Sigmoid colon (tissue), 7 donors: ENCODE data around the gene TEP1. TPM values are rescaled to one million over a fixed set of nuclear protein-coding genes. Genes with fewer than 3 reads are reported as not detected.

Source experiments
- DNase-seq: peaks from one replicate; pipeline ENCODE4 v3.0.0-alpha.2; 2019
- H3K27ac ChIP-seq, 4 donors: fragments of 200-600 bp; sonication (generic); one replicate each; pipeline ENCODE4 v1.5.1; 2016 to 2019; ENCODE audit warnings: mild to moderate bottlenecking in 1 of 4
- H3K27me3 ChIP-seq, 3 donors: fragments of 200-600 bp; sonication (generic); one replicate each; pipeline ENCODE4 v1.5.1; 2019; ENCODE audit warnings: mild to moderate bottlenecking in 1 of 3
- H3K36me3 ChIP-seq, 4 donors: fragments of 200-600 bp; sonication (generic); one replicate each; pipeline ENCODE4 v1.5.1; 2016 to 2019
- H3K4me1 ChIP-seq, 4 donors: fragments of 200-600 bp; sonication (generic); one replicate each; pipeline ENCODE4 v1.5.1; 2017 to 2019
- H3K4me3 ChIP-seq, 4 donors: fragments of 200-600 bp; sonication (generic); one replicate each; pipeline ENCODE4 v1.5.1; 2017 to 2019; ENCODE audit warnings: mild to moderate bottlenecking in 2 of 4, moderate library complexity in 1 of 4
- H3K9me3 ChIP-seq, 4 donors: fragments of 200-600 bp in 3 of 4; sonication (generic) in 3 of 4; one replicate each; pipeline versions ENCODE4 v1.5.1 to v1.6.1; 2013 to 2019
- CTCF ChIP-seq, 4 experiments: fragments of 450-650 bp in 3 of 4; fragments of 200-600 bp in 1 of 4; IDR thresholded peaks; one replicate each; pipeline ENCODE4 v1.5.1; 2016 to 2019; ENCODE audit warnings: antibody characterized with exemption in 4 of 4, mild to moderate bottlenecking in 3 of 4, moderate library complexity in 2 of 4
- EP300 ChIP-seq, 4 donors: sonication (generic); formaldehyde crosslinking; IDR thresholded peaks; one replicate each; pipeline ENCODE4 v1.6.1; 2017; ENCODE audit warnings: antibody characterized with exemption in 4 of 4
- POLR2A ChIP-seq, 2 donors: fragments of 450-650 bp; IDR thresholded peaks; one replicate each; pipeline ENCODE4 v1.6.1; 2016; ENCODE audit warnings: antibody characterized with exemption in 2 of 2, mild to moderate bottlenecking in 2 of 2, moderate library complexity in 2 of 2
- POLR2AphosphoS5 ChIP-seq, 4 donors: sonication (generic); formaldehyde crosslinking; IDR thresholded peaks; one replicate each; pipeline ENCODE4 v1.6.1; 2017; ENCODE audit warnings: antibody characterized with exemption in 4 of 4
- WGBS, 2 donors: extraction: QIAGEN DNeasy Blood & Tissue Kit; methylation state at CpG; one replicate each; pipeline ENCODE4 v1.1.7; 2013; 5-methylcytosine and 5-hydroxymethylcytosine counted together
- intact Hi-C: fragments of 100-400 bp; cut with DNase I; formaldehyde crosslinking; loops from one replicate; pipeline ENCODE4 v1.15.1; 2023
- polyA plus RNA-seq, 3 donors: library from polyadenylated mRNA; stranded (reverse); fragments of 200-250 nt; gene quantifications; one replicate each; pipeline ENCODE4 v1.2.3, GENCODE V29; 2013
- total RNA-seq, 4 donors: library from RNA; depleted of rRNA; stranded (reverse); fragments of >200 nt; gene quantifications; one replicate each; pipeline ENCODE4 v1.1.0, GENCODE V29; 2016
- donor health status: healthy with polysubstance abuse.
- donor health status: Bipolar disorder and iron deficiency.
- donor health status: healthy.

The TEP1 gene
- total and polyA plus RNA-seq, 7 donors = 12.7 to 43.7 (median 22.9) TPM

- no peak overlapping the region for H3K27ac ChIP-seq
- WGBS, 2 donors = 80 to 93% methylated on average over 2 of the region's 2 CpGs
- H3K36me3 ChIP-seq = peaks cover 0 to 14% (median 9%) of the 10 kb centered on the region in 4 donors
- no peaks in the 10 kb centered on the region for H3K27me3 ChIP-seq
- H3K9me3 ChIP-seq = no peaks in the 10 kb centered on the region
- no peak overlapping the region for H3K4me3 ChIP-seq
- TF ChIP-seq CTCF (IDR thresholded peaks at IDR 0.05) (no peak), EP300 (IDR thresholded peaks at IDR 0.05) (no peak), POLR2AphosphoS5 (IDR thresholded peaks at IDR 0.05) (no peak), POLR2A (IDR thresholded peaks at IDR 0.05) (no peak)
- H3K4me1 ChIP-seq = no peaks in the 10 kb centered on the region
- DNase-seq = no peak
- intact Hi-C loops = no loop called here
Measured at GRCh38 chr14:20441461-20441860, 28.2 kb upstream of the TEP1 start.

DNA sequence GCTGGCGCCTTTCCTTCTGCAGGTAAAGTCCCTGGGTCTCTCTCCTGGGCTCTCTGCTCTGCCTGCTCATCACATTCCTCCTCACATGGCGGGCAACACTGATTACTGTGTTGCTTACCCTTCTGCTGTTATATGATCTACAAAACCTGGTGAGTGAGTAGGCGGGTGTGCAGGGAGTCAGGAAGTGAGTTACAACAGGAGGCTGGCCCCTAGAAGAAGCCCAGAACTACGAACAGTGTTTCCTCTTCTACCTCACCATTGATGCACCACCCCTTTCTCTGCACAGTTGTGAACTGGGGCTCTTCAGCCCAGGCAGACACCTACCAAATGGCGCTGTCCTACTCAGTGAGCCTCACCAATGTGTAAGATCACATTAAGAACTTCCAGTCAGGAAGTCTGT, 27.6 kb upstream of the TEP1 start:
- Histone ChIP-seq H3K4me3 (no peak overlapping the region), H3K36me3 (peaks cover 0 to 8% (median 4%) of the 10 kb centered on the region in 4 donors), H3K9me3 (no peaks in the 10 kb centered on the region), H3K27ac (no peak overlapping the region), H3K4me1 (peaks cover 0 to under 1% (median 0%) of the 10 kb centered on the region in 4 donors), H3K27me3 (peaks cover 0 to 5% (median 0%) of the 10 kb centered on the region in 3 donors)
- intact Hi-C loops = no loop called here
- 54 to 83% methylated on average over 5 of the region's 5 CpGs for WGBS, 2 donors
- TF ChIP-seq CTCF (IDR thresholded peaks at IDR 0.05) (no peak), EP300 (IDR thresholded peaks at IDR 0.05) (no peak), POLR2AphosphoS5 (IDR thresholded peaks at IDR 0.05) (no peak), POLR2A (IDR thresholded peaks at IDR 0.05) (no peak)
- DNase-seq = no peak

GRCh38 chr14:20440465-20440864, 27.2 kb upstream of the TEP1 start:
- Histone ChIP-seq H3K4me1 (peaks cover 0 to 5% (median 3%) of the 10 kb centered on the region in 4 donors), H3K4me3 (no peak overlapping the region), H3K27me3 (peaks cover 0 to 9% (median 0%) of the 10 kb centered on the region in 3 donors), H3K36me3 (peaks cover 0 to 4% (median 1%) of the 10 kb centered on the region in 4 donors), H3K9me3 (no peaks in the 10 kb centered on the region), H3K27ac (no peak overlapping the region)
- TF ChIP-seq CTCF (IDR thresholded peaks at IDR 0.05) = no peak
- TF ChIP-seq EP300 (IDR thresholded peaks at IDR 0.05) = no peak
- TF ChIP-seq POLR2AphosphoS5 (IDR thresholded peaks at IDR 0.05) = no peak
- TF ChIP-seq POLR2A (IDR thresholded peaks at IDR 0.05) = no peak
- 88 to 90% methylated on average over 5 of the region's 5 CpGs for WGBS, 2 donors
- no peak for DNase-seq
- intact Hi-C loops = no loop called here

GRCh38 chr14:20438664-20439063, 25.4 kb upstream of the TEP1 start:
- TF ChIP-seq EP300 (IDR thresholded peaks at IDR 0.05) (no peak), CTCF (IDR thresholded peaks at IDR 0.05) (no peak), POLR2AphosphoS5 (IDR thresholded peaks at IDR 0.05) (no peak), POLR2A (IDR thresholded peaks at IDR 0.05) (no peak)
- Histone ChIP-seq H3K4me3 (no peak overlapping the region), H3K27me3 (peaks cover 0 to 14% (median 0%) of the 10 kb centered on the region in 3 donors), H3K9me3 (no peaks in the 10 kb centered on the region), H3K36me3 (no peaks in the 10 kb centered on the region), H3K27ac (no peak overlapping the region), H3K4me1 (peaks cover 0 to 13% (median 10%) of the 10 kb centered on the region in 4 donors)
- no peak for DNase-seq
- 87 to 94% methylated on average over 7 of the region's 7 CpGs for WGBS, 2 donors
- intact Hi-C loops = no loop called here

GRCh38 chr14:20436363-20436755, 23.1 kb upstream of the TEP1 start:
- TF ChIP-seq EP300 (IDR thresholded peaks at IDR 0.05) = no peak
- TF ChIP-seq POLR2AphosphoS5 (IDR thresholded peaks at IDR 0.05) = no peak
- TF ChIP-seq POLR2A (IDR thresholded peaks at IDR 0.05) = no peak
- no peak for TF ChIP-seq CTCF (IDR thresholded peaks at IDR 0.05)
- H3K9me3 ChIP-seq = no peaks in the 10 kb centered on the region
- H3K4me3 ChIP-seq = no peak overlapping the region
- 96% methylated on average over 4 of the region's 4 CpGs for WGBS, 2 donors
- peaks cover 0 to 13% (median 10%) of the 10 kb centered on the region in 4 donors for H3K4me1 ChIP-seq
- no peak for DNase-seq
- H3K36me3 ChIP-seq = no peaks in the 10 kb centered on the region
- no peak overlapping the region for H3K27ac ChIP-seq
- peaks cover 0 to 14% (median 0%) of the 10 kb centered on the region in 3 donors for H3K27me3 ChIP-seq
- intact Hi-C loops = no loop called here
